Astrocyte of the cerebellum (primary cell): ENCODE results near the gene UBE2V1.
A peak's percentile ranks its signal among the peaks of the same experiment; 100 is the strongest.

Experiments
- DNase-seq: peaks from one replicate; pipeline ENCODE4 v3.0.0-alpha.2; 2011; ENCODE audit warnings: low read depth
- H3K4me3 ChIP-seq: 2 replicates; pipeline ENCODE4 v1.5.1; 2011; ENCODE audit warnings: mild to moderate bottlenecking, low read depth, low read length, moderate library complexity
- in situ Hi-C: cut with HindIII; loops from 2 replicates; pipeline ENCODE4 v1.10.0; 2017; ENCODE audit warnings: low sequenced_read_pairs
- TF ChIP-seq, protein P1 (sequence below): IDR thresholded peaks from 2 replicates; pipeline ENCODE4 v1.5.1; 2012; ENCODE audit warnings: low read length, low read depth, moderate library complexity, mild to moderate bottlenecking; ENCODE audit errors: missing control alignments

UBE2V1 gene

GRCh38 chr20:50123418-50123817 is 10.5 kb upstream of the UBE2V1 start:
- in situ Hi-C loops: no loop called here
- H3K4me3 ChIP-seq: no peak overlapping the region
- DNase-seq: no peak
- TF ChIP-seq, protein P1, sequence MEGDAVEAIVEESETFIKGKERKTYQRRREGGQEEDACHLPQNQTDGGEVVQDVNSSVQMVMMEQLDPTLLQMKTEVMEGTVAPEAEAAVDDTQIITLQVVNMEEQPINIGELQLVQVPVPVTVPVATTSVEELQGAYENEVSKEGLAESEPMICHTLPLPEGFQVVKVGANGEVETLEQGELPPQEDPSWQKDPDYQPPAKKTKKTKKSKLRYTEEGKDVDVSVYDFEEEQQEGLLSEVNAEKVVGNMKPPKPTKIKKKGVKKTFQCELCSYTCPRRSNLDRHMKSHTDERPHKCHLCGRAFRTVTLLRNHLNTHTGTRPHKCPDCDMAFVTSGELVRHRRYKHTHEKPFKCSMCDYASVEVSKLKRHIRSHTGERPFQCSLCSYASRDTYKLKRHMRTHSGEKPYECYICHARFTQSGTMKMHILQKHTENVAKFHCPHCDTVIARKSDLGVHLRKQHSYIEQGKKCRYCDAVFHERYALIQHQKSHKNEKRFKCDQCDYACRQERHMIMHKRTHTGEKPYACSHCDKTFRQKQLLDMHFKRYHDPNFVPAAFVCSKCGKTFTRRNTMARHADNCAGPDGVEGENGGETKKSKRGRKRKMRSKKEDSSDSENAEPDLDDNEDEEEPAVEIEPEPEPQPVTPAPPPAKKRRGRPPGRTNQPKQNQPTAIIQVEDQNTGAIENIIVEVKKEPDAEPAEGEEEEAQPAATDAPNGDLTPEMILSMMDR: no peak

GRCh38 chr20:50122763-50123162 is 9.8 kb upstream of the UBE2V1 start:
- DNase-seq: no peak
- H3K4me3 ChIP-seq: no peak overlapping the region
- TF ChIP-seq, protein P1: no peak
- in situ Hi-C loops: no loop called here

- TF ChIP-seq, protein P1: no peak
- in situ Hi-C loops: no loop called here
- H3K4me3 ChIP-seq: no peak overlapping the region
- no peak for DNase-seq
Observed at GRCh38 chr20:50121858-50122271, 8.9 kb upstream of the UBE2V1 start.

- DNase-seq: no peak
- in situ Hi-C loops: no loop called here
- TF ChIP-seq, protein P1: peak; percentile 88
Observed at GRCh38 chr20:50120935-50121693, 8.2 kb upstream of the UBE2V1 start.

DNA sequence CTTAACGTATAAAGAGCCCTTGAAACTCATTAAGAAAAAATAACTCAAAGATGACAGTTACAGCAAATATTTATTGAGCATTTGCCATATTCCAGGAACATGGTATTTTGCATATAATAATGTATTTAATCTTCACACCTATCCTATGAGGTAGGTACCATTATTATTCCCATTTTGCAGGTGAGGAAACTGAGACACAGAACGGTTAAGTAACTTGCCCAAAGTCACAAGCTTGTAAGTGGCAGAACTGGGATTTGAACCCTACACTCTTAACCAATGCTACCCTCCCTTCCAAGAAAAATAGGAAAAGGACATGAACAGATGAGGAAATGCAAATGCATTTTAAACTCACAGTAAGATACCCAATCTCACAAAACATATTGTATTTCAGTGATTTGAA is 5.3 kb upstream of the UBE2V1 start:
- H3K4me3 ChIP-seq: no peak overlapping the region
- no peak for DNase-seq
- in situ Hi-C loops: no loop called here
- TF ChIP-seq, protein P1: no peak

More at GRCh38 chr20:50120935-50121693, 8.2 kb upstream of the UBE2V1 start:
- no peak overlapping the region for H3K4me3 ChIP-seq

DNA sequence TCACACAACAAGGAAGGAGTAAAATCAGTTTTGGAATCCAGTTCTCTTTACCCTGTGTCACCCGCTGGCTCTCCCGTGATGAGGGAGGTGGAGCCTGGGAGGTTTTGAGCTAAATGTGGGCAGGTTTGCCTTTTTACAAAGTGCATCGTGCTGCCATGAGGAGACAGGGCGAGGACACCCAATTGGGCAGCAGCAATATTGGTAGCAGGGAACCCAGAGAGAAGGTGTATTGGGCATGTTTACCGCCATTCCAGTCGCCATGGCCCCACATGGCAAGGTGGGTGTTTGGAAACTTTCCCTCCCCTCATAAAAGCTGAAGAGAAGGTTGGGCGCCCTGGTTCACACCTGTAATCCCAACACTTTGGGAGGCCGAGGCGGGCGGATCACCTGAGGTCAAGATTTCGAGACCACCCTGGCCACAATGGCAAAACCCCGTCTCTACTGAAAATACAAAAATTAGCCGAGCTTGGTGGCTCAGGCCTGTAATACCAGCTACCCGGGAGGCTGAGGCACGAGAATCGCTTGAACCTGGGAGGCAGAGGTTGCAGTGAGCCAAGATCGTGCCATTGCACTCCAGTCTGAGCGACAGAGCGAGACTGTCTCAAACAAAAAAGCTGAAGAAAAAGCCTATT is 3.5 kb upstream of the UBE2V1 start:
- in situ Hi-C loops: no loop called here
- no peak for DNase-seq
- peak overlapping the region; percentile 53 for H3K4me3 ChIP-seq
- TF ChIP-seq, protein P1: no peak
